ENCODE measurements around the gene AP3D1. TPM values are rescaled to one million over a fixed set of nuclear protein-coding genes. Genes with fewer than 3 reads are reported as not detected.

AP3D1 gene
- total and polyA plus RNA-seq, 11 donors = 63.1 to 124 (median 103) TPM

- DNase-seq = no peak
- no peak overlapping the region for H3K4me3 ChIP-seq
- H3K27ac ChIP-seq = peak overlapping the region in 1 of 12 donors; percentile 38
- 82 to 93% (median 82%) methylated on average over 7 to 23 of the region's 23 CpGs for WGBS, 4 donors
- peaks cover 3 to 100% (median 100%) of the 10 kb centered on the region in 9 donors for H3K36me3 ChIP-seq
- TF ChIP-seq POLR2A (IDR thresholded peaks at IDR 0.05) = no peak
- TF ChIP-seq CTCF (IDR thresholded peaks at IDR 0.05) = no peak
- H3K4me1 ChIP-seq = peaks cover 0 to 8% (median 0%) of the 10 kb centered on the region in 12 donors
- peak in 2 of 4 donors; percentile 5 for ATAC-seq
- H3K27me3 ChIP-seq = no peaks in the 10 kb centered on the region
- H3K9me3 ChIP-seq = no peaks in the 10 kb centered on the region
- intact Hi-C loops (cut with DNase I) = no loop called here
Measured at GRCh38 chr19:2112516-2113320, 38.6 kb downstream of the AP3D1 start.

- intact Hi-C loops (cut with DNase I) = no loop called here
- H3K4me1 ChIP-seq = peaks cover 0 to 8% (median 0%) of the 10 kb centered on the region in 12 donors
- peaks cover 3 to 100% (median 98%) of the 10 kb centered on the region in 9 donors for H3K36me3 ChIP-seq
- TF ChIP-seq CTCF (IDR thresholded peaks at IDR 0.05) (no peak), POLR2A (IDR thresholded peaks at IDR 0.05) (no peak)
- no peak overlapping the region for H3K4me3 ChIP-seq
- H3K9me3 ChIP-seq = no peaks in the 10 kb centered on the region
- no peaks in the 10 kb centered on the region for H3K27me3 ChIP-seq
- H3K27ac ChIP-seq = no peak overlapping the region
- DNase-seq (no peak), ATAC-seq (no peak)
- 87 to 93% (median 92%) methylated on average over 12 to 20 of the region's 20 CpGs for WGBS, 4 donors
Measured at GRCh38 chr19:2111886-2112285, 39.5 kb downstream of the AP3D1 start.

- DNase-seq (no peak), ATAC-seq (no peak)
- intact Hi-C loops (cut with DNase I) = no loop called here
- Histone ChIP-seq H3K9me3 (no peaks in the 10 kb centered on the region), H3K4me1 (peaks cover 0 to 8% (median 0%) of the 10 kb centered on the region in 12 donors), H3K4me3 (no peak overlapping the region), H3K27me3 (no peaks in the 10 kb centered on the region), H3K36me3 (peaks cover 3 to 100% (median 98%) of the 10 kb centered on the region in 9 donors), H3K27ac (no peak overlapping the region)
- 93 to 96% (median 94%) methylated on average over 14 to 22 of the region's 22 CpGs for WGBS, 4 donors
- no peak for TF ChIP-seq POLR2A (IDR thresholded peaks at IDR 0.05)
- TF ChIP-seq CTCF (IDR thresholded peaks at IDR 0.05) = no peak
Measured at GRCh38 chr19:2111425-2111824, 39.9 kb downstream of the AP3D1 start.

GRCh38 chr19:2110822-2111221, 40.5 kb downstream of the AP3D1 start:
- peaks cover 0 to 8% (median 0%) of the 10 kb centered on the region in 12 donors for H3K4me1 ChIP-seq
- peaks cover 3 to 100% (median 98%) of the 10 kb centered on the region in 9 donors for H3K36me3 ChIP-seq
- no peaks in the 10 kb centered on the region for H3K9me3 ChIP-seq
- no peak overlapping the region for H3K4me3 ChIP-seq
- 91 to 97% (median 94%) methylated on average over 8 to 13 of the region's 13 CpGs for WGBS, 4 donors
- peak in 1 of 12 donors; percentile 7 for TF ChIP-seq CTCF (IDR thresholded peaks at IDR 0.05)
- TF ChIP-seq POLR2A (IDR thresholded peaks at IDR 0.05) = no peak
- ATAC-seq (no peak), DNase-seq (no peak)
- intact Hi-C loops (cut with DNase I) = no loop called here
- no peak overlapping the region for H3K27ac ChIP-seq
- no peaks in the 10 kb centered on the region for H3K27me3 ChIP-seq
